Fibroblast of skin of right quadriceps (primary cell): ENCODE data around the gene PALM.
"Not testable (repeated sequence)": the region's sequence is repeated elsewhere in the genome, so short reads cannot be mapped to it uniquely, and the experiment has no call there.

Experiments used
- DNase-seq: peaks from one replicate; pipeline ENCODE4 v3.0.0-alpha.2; 2013

The PALM gene

GRCh38 chr19:679418-680286 is 29.1 kb upstream of the PALM start:
- peak; percentile 68 for DNase-seq

DNA sequence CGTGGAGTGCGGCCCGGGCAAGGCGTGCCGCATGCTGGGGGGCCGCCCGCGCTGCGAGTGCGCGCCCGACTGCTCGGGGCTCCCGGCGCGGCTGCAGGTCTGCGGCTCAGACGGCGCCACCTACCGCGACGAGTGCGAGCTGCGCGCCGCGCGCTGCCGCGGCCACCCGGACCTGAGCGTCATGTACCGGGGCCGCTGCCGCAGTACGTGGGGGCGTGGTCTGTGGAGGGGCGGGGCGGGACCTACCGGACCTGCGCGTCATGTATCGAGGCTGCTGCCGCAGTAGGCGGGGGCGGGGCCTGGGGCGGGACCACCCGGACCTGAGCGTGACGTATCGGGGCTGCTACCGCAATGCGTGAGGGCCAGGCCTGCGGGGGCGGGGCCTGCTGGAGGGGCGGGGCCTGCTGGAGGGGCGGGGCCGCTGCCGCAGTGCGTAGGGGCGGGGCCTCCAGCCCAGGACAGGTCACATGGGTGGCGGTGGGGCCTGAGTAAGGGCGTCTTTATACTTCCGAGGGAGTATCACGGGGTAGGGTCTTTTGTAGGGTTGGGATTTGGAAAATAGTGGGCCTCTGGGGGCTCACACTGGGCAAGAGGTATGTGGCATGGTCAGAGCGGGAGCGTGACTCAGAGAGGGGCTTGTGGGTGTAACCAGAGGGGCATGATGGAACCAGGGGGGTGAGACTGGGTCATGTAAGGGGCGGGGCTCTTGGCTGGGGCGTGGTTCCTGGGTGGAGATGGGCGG is 28.3 kb upstream of the PALM start:
- peak; percentile 98 for DNase-seq

DNA sequence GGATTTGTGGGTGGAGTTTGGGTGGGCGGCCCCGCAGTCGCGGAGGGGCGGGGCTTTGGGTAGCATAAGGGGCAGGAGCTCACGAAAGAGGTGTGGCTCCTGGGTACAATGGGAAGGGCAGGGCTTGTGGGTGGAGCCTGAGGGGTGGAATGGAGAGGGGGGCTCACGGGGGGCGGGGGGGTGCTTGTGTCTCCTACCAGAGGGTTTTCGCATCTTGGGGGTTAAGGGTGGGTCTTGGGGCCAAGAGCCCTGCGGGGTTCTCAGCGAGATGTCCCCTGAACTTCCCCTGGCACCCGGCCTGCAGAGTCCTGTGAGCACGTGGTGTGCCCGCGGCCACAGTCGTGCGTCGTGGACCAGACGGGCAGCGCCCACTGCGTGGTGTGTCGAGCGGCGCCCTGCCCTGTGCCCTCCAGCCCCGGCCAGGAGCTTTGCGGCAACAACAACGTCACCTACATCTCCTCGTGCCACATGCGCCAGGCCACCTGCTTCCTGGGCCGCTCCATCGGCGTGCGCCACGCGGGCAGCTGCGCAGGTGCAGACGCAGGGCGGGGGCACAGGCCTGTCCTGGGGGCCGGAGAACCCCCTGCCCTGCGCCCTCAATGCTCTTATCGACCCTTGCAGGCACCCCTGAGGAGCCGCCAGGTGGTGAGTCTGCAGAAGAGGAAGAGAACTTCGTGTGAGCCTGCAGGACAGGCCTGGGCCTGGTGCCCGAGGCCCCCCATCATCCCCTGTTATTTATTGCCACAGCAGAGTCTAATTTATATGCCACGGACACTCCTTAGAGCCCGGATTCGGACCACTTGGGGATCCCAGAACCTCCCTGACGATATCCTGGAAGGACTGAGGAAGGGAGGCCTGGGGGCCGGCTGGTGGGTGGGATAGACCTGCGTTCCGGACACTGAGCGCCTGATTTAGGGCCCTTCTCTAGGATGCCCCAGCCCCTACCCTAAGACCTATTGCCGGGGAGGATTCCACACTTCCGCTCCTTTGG is 27.4 kb upstream of the PALM start:
- no peak for DNase-seq

GRCh38 chr19:682678-683320 is 25.9 kb upstream of the PALM start:
- no peak for DNase-seq

- no peak for DNase-seq
These were observed 23.2 kb upstream of the PALM start for GRCh38 chr19:685454-685931.

DNA sequence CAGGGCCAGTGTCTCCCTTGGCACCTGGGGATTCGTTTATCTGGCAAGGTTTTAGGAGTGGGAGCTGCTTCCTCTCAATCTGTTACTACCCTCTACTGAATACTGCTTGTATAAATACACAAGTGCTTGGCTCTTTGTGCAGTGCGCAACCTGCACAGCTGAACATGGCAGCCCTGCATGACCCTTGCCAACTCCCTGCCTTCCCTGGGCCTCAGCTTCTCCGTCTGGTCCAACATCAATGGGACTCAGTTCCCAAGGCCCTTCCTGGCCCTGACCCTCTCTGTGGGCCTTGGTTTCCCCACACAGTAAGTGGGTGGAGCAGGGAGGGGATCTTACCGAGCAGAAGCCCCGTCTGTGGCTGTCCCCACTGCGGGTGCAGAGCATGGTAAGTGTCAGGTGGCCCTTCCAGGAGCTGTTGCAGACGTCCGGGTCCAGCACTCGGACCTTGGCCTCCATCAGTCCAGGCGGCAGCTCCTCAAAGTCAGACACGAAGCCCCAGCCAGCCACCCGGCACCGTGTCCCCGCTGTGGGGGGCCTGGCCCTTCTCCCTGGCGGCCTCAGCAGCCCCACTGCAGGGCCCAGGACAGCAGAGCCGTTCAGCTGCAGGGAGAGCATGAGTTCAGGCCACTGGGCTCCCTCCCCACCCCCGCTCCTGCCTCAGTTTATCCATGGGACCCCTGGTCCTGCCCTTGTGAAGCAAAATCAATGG is 22.0 kb upstream of the PALM start:
- DNase-seq, result no peak

DNA sequence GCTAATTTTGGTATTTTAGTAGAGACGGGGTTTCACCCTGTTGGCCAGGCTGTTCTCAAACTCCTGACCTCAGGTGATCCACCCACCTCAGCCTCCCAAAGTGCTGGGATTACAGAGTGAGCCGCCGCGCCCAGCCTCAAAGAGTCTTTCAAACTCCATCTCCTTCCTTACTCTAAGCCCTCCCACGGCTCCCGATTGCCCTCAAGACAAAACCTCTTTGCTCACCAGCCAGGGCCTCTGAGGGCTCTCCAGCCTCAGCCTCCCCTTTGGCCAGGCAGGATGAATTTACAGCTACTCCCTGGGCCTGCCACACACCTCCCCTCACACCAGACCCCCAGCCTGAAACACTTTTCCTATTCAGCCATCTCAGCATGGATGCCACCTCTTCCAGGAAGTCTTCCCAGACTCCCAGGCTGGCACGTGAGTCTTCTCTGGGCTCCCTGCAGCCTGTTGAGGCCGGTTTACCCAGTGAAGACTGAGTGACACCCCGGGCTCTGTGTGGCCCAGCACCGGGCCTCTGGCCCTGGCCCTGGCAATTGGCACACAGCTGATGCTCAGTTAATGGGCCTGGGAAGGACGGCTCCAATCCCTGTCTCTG is 21.1 kb upstream of the PALM start:
- no peak for DNase-seq

DNA sequence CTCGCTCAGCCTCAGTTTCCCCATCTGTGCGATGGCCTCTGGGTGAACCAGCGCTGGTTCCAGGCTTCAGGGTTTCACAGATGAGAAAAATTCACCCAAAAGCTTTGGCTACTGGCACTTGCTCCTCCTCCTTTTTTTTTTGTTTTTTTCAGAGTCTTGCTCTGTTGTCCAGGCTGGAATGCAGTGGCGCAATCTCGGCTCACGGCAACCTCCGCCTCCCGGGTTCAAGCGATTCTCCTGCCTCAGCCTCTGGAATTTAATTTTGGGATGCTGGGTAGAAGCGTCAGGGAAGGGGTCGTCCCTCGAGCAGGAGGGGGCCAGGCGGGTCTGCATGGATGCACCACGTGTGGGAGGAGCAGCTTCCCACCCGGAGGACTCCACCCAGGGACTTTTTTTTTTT is 20.5 kb upstream of the PALM start:
- no peak for DNase-seq

DNA sequence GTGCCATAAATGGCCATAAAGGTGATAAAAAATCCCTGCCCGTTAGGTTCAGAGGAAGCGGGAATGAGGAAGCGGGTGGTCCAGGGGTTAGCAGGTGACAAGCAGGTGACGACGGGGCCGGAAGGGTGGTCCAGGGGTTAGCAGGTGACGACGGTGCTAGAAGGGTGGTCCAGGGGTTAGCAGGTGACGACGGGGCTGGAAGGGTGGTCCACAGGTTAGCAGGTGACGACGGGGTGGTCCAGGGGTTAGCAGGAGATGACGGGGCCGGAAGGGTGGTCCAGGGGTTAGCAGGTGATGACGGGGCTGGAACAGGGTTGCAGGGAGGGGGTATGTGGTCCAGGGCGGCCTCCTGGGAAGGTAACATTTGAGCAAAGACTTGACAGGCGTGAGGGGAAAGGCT is 19.7 kb upstream of the PALM start:
- no peak for DNase-seq

- no peak for DNase-seq
These were observed 18.5 kb upstream of the PALM start for GRCh38 chr19:690203-690602.

- no peak for DNase-seq
These were observed 14.0 kb upstream of the PALM start for GRCh38 chr19:694481-695351.

- no peak for DNase-seq
These were observed 13.3 kb upstream of the PALM start, which contains the start of gene PRSS57 for GRCh38 chr19:695352-695949. Gene PRSS57, minus strand, starts transcription at chr19:695452. Its CDS starts 22 bp downstream, at chr19:695430.

GRCh38 chr19:698529-698928 is 10.2 kb upstream of the PALM start:
- not testable (repeated sequence) for DNase-seq

DNA sequence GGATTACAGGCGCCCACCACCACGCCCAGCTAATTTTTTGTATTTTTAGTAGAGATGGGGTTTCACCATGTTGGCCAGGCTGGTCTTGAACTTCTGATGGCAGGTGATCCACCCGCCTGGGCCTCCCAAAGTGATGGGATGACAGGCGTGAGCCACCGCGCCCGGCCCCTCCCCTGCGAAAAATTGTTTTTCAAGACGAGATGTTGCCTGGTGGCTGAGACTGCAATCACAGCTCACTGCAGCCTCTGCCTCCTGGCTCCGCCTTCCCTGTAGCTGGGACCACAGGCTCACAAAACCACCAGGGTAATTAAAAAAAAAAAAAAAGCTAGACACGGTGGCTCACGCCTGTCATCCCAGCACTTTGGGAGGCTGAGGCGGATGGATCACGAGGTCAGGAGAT is 8.8 kb upstream of the PALM start:
- DNase-seq, result not testable (repeated sequence)

GRCh38 chr19:702847-703246 is 5.9 kb upstream of the PALM start:
- not testable (repeated sequence) for DNase-seq

DNA sequence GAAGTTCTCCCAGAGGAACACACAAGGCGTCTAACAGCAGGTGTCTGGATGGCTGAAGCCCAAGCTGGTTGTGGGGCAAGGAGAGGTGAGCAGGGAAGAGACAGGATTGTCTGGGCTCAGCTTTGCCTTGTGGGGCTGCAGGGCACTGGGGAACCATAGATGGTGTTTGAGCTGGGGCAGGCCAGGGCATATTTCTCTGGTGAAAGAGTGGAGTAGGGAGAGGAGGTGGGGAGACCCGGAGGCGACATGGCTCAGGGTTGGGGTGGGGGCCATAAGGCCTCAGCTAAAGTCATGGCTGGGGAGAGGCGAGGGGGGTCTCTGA is 5.4 kb upstream of the PALM start:
- no peak for DNase-seq

DNA sequence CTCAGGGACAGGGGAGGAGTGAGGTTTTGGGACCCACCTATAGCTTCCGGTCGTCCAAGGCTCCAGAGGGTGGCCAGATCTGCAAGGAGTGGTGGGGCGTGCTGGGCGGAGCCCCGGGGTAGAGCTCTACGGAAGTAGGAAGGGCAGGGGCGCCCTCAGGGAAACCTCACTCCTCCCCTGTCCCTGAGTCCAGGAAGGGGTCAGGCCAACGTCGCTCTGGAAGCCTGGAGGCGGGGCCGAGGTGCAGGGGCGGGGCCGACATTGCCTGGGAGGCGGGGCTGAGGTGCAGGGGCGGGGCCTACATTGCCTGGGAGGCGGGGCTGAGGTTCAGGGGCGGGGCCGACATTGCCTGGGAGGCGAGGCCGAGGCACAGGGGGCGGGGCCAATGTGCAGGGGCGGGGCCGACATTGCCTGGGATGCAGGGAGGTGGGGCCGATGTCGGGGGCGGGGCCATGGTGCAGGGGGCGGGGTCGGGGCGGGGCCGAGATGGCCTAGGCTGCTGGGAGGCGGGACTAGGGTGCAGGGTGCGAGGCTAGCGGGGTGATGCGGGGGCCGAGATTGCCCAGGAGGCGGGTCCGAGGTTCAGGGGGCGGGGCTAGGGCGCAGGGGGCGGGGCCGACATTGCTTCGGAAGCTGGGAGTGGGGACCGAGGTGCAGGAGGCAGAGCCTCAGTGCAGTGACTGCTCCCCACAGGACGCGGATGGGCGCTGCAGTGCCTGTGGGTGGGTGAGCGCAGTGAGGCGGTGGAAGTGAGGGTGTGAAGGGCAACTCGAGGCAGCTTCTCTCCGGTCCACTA is 4.9 kb upstream of the PALM start:
- DNase-seq, result peak; percentile 39

- DNase-seq, result no peak
These were observed 4.3 kb upstream of the PALM start for GRCh38 chr19:704447-704741.
